Fibroblast of the aortic adventitia (primary cell): ENCODE data around the gene ZNF341. TPM values are rescaled to one million over a fixed set of nuclear protein-coding genes. Genes with fewer than 3 reads are reported as not detected.

Experiments
- DNase-seq: peaks from one replicate; pipeline ENCODE4 v3.0.0-alpha.2; 2010; ENCODE audit warnings: low read depth
- H3K4me3 ChIP-seq: 2 replicates; pipeline ENCODE4 v1.5.1; 2011; ENCODE audit warnings: low read depth, mild to moderate bottlenecking, control low read depth, low read length, moderate library complexity
- total RNA-seq: library from RNA; depleted of rRNA; stranded (reverse); fragments of >200 nt; gene quantifications from 2 replicates; pipeline ENCODE4 v1.2.3, GENCODE V29; 2012; ENCODE audit warnings: low replicate concordance
- TF ChIP-seq, protein P1 (sequence below): IDR thresholded peaks from 2 replicates; pipeline ENCODE4 v1.5.1; 2011; ENCODE audit warnings: mild to moderate bottlenecking, low read length, control low read depth, inconsistent platforms; ENCODE audit not compliant: insufficient read depth

The ZNF341 gene
- total RNA-seq, 1 donor, result 1.5 TPM

DNA sequence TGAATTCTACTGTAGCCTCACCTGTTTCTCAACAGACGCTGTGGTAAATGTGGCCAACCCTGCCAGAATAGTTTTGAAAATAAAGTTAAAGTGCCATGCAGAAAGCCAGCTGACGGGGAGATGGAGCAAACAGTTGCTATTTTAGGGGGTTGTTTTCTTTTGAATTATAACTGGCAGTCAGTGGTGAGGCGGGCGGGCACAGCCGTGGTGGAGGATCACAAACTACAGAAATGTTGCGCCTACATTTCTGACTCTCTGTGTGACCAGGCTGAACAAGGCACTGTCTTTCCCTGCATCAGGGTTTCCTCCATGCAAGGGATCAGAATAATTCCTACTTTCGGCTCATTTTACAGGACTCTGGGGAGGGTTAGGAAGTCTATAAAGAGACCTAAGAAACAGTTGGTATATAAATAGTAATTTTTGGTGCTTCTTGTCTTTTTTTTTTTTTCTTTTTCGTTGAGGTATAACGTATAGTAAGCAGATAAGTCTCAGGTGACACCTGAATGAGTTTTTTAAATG, 96.6 kb downstream of the ZNF341 start:
- no peak for DNase-seq
- H3K4me3 ChIP-seq, result no peak overlapping the region
- TF ChIP-seq, protein P1, sequence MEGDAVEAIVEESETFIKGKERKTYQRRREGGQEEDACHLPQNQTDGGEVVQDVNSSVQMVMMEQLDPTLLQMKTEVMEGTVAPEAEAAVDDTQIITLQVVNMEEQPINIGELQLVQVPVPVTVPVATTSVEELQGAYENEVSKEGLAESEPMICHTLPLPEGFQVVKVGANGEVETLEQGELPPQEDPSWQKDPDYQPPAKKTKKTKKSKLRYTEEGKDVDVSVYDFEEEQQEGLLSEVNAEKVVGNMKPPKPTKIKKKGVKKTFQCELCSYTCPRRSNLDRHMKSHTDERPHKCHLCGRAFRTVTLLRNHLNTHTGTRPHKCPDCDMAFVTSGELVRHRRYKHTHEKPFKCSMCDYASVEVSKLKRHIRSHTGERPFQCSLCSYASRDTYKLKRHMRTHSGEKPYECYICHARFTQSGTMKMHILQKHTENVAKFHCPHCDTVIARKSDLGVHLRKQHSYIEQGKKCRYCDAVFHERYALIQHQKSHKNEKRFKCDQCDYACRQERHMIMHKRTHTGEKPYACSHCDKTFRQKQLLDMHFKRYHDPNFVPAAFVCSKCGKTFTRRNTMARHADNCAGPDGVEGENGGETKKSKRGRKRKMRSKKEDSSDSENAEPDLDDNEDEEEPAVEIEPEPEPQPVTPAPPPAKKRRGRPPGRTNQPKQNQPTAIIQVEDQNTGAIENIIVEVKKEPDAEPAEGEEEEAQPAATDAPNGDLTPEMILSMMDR, result no peak

DNA sequence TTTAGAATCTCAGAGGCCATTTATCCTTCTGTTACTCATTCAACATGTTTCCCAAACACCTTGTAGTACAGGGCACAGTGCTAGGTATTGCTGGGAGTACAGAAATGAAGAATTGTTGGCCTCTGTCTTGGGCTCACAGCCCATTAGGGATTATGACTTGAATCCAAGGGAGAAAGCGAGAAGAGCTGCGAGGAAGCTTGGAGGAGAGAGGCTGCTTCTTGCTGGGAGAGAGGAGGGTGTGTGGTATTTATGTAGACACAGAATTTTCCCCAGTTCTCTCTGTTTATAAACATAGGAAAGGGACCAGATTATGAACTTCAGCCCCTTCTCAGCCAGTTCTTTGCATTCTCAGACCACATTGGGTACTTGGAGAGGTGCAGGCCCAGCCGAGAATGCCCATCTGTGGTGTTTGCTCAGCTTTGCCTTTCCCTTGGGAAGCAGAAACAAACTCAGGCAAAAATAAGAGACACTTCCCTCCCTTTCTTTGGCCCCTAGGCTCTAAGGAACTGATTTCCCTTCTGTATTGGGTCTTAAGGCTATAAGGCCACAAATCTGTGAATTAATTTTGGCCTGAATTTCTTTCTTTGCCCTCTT, 97.3 kb downstream of the ZNF341 start:
- TF ChIP-seq, protein P1, result no peak
- no peak overlapping the region for H3K4me3 ChIP-seq
- no peak for DNase-seq

DNA sequence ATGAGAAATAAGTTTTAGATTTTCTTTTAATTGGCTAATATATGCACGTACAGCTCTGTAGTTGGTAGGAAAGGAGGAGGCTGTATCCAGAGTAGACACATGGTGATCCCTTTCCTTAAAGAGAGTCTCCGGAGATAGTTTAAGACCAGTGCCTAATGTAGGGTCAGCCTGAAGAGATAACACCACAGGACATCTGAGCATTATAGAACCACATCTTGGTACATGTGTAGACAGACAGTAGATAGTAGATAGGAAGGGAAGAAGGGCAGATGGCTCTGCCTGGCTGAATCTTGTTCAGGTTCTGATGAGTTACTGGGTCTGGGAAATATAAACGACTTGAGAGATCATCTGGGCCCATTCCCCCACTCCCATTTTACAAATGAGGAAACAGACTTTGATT, 97.8 kb downstream of the ZNF341 start:
- DNase-seq, result no peak
- H3K4me3 ChIP-seq, result no peak overlapping the region
- TF ChIP-seq, protein P1, result no peak

DNA sequence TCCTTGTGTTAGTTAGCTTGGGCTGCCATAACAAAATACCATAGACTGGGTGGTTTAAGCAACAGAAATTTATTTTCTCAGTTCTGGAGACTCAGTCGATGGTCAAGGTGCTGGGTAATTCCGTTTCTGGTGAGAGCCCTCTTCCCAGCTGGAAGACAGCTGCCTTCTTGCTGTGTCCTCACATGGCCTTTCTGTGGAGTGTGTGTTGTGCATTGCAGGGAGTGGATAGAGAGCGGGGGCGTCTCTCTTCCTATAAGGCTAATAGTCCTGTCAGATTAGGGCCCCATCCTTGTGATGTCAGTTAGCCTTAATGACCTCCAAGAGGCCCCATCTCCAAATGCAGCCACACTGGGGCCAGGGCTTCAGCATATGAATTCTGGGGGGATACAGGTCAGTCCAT, 98.6 kb downstream of the ZNF341 start:
- no peak for DNase-seq
- H3K4me3 ChIP-seq, result no peak overlapping the region
- TF ChIP-seq, protein P1, result no peak

DNA sequence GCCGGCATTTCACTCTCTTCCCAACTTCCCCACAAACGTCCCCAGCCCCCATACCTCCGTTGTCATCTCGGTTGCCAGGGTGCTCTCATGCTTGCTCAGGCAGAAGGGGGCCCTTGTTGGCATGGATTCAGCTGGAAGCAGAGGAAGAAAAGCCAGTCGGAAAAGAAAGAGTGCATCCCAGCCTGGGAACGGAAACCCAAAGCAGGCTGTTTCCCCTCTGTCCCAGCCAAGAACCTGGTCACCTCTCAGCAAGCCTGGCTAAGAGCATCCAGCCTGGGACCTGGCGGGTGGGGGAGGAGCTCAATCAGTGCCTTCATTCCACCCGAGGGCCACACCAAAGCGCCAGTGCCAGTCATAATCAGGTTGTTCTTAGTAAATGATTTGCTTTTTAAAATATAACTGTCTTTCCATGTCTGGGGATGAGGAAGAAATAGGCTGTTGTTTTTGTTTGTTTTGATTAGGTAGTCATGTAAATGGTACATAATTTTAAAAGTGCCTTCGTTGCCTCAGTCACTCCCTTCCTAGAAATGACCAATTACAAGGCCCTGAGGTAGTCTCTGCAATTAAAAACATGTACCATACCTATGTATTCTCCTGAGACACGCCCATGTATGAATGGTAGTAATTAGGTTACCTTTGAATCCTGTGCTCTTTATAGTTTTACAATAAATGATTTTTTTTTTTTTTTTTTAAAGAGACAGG, 100.5 kb downstream of the ZNF341 start:
- no peak overlapping the region for H3K4me3 ChIP-seq
- DNase-seq, result no peak
- TF ChIP-seq, protein P1, result no peak

DNA sequence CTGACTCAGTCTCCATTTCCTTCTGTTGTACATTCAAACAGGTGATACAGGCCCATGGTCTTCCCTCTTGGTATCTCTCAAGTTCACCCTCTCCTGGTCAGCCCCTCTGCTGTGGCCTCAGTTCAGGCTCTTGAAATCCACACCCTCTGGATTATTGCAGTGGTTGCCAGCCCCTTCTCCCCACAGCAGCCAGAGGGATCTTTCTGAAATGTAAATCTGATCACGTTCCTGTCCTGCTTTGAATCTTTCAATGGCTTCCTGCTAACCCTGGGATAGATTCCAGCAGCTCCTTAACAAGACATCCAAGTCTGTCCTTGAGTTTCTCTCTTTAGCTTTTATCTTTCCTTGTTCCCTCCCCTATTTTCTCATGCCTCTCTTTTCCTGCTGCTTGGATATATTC, 101.5 kb downstream of the ZNF341 start:
- TF ChIP-seq, protein P1, result no peak
- no peak overlapping the region for H3K4me3 ChIP-seq
- DNase-seq, result peak; percentile 25
